Globus pallidus (tissue), 1 donor: ENCODE data around the gene CEP250.
A peak's percentile ranks its signal among the peaks of the same experiment; 100 is the strongest.
"Not testable (repeated sequence)": the region's sequence is repeated elsewhere in the genome, so short reads cannot be mapped to it uniquely, and the experiment has no call there.

Experiments used
- DNase-seq: peaks from one replicate; pipeline ENCODE4 v3.0.0-alpha.2; 2015; ENCODE audit warnings: low spot score

CEP250 gene

GRCh38 chr20:35529552-35529951, 74.2 kb downstream of the CEP250 start, which contains the start of gene C20orf173:
Gene C20orf173 (minus strand): TSS chr20:35529652. CDS start chr20:35529373, 279 bp downstream.
- no peak for DNase-seq

GRCh38 chr20:35539756-35540212, 84.4 kb downstream of the CEP250 start:
- peak; percentile 17 for DNase-seq

- no peak for DNase-seq
Measured at GRCh38 chr20:35541118-35541782, 85.9 kb downstream of the CEP250 start.

- peak; percentile 92 for DNase-seq
Measured at GRCh38 chr20:35541783-35542662, 86.6 kb downstream of the CEP250 start, which contains the start of gene ERGIC3. Gene ERGIC3 (plus strand): TSS chr20:35542078. CDS start chr20:35542098, 20 bp downstream.

- no peak for DNase-seq
Measured at GRCh38 chr20:35542990-35543389, 87.6 kb downstream of the CEP250 start.

GRCh38 chr20:35544436-35544835, 89.0 kb downstream of the CEP250 start:
- no peak for DNase-seq

GRCh38 chr20:35544941-35545340, 89.5 kb downstream of the CEP250 start:
- not testable (repeated sequence) for DNase-seq

GRCh38 chr20:35546127-35546526, 90.7 kb downstream of the CEP250 start:
- DNase-seq = no peak

- DNase-seq = no peak
Measured at GRCh38 chr20:35547329-35547728, 91.9 kb downstream of the CEP250 start.

GRCh38 chr20:35551503-35551902, 96.1 kb downstream of the CEP250 start:
- DNase-seq = no peak

GRCh38 chr20:35552914-35553313, 97.5 kb downstream of the CEP250 start:
- no peak for DNase-seq

- not testable (repeated sequence) for DNase-seq
Measured at GRCh38 chr20:35555461-35555860, 100.1 kb downstream of the CEP250 start.

GRCh38 chr20:35555951-35556645, 100.7 kb downstream of the CEP250 start:
- no peak for DNase-seq

GRCh38 chr20:35556871-35557270, 101.5 kb downstream of the CEP250 start:
- no peak for DNase-seq

GRCh38 chr20:35558451-35558850, 103.1 kb downstream of the CEP250 start:
- DNase-seq = no peak

GRCh38 chr20:35559042-35559693, 103.8 kb downstream of the CEP250 start:
- no peak for DNase-seq

GRCh38 chr20:35560105-35560511, 104.7 kb downstream of the CEP250 start:
- no peak for DNase-seq

- no peak for DNase-seq
Measured at GRCh38 chr20:35560541-35560940, 105.1 kb downstream of the CEP250 start.

- DNase-seq = peak; percentile 35
Measured at GRCh38 chr20:35561268-35561667, 105.9 kb downstream of the CEP250 start.

- no peak for DNase-seq
Measured at GRCh38 chr20:35561671-35562070, 106.3 kb downstream of the CEP250 start.

GRCh38 chr20:35562541-35563110, 107.2 kb downstream of the CEP250 start:
- DNase-seq = no peak
